Thyroid gland (tissue), 4 donors: Measurements from ENCODE around the gene RXFP2. TPM values are rescaled to one million over a fixed set of nuclear protein-coding genes. Genes with fewer than 3 reads are reported as not detected.

Source experiments
- DNase-seq, 2 donors: peaks; one replicate each; pipeline ENCODE4 v3.0.0-alpha.2; 2019
- H3K27ac ChIP-seq, 3 donors: fragments of 200-600 bp; sonication (generic); 1 replicate in 2 of 3; 2 replicates in 1 of 3; pipeline ENCODE4 v1.5.1; 2016 to 2019; ENCODE audit warnings: mild to moderate bottlenecking in 1 of 3, moderate library complexity in 1 of 3
- H3K27me3 ChIP-seq: fragments of 200-600 bp; sonication (generic); one replicate; pipeline ENCODE4 v1.5.1; 2019
- H3K36me3 ChIP-seq, 2 donors: fragments of 200-600 bp; sonication (generic); one replicate each; pipeline ENCODE4 v1.5.1; 2016 to 2019
- H3K4me1 ChIP-seq, 2 donors: fragments of 200-600 bp; sonication (generic); one replicate each; pipeline ENCODE4 v1.5.1; 2017 to 2019
- H3K4me3 ChIP-seq, 3 donors: fragments of 200-600 bp; sonication (generic); replicated peaks in 1 of 3; 1 replicate in 2 of 3; 2 replicates in 1 of 3; pipeline ENCODE4 v1.5.1; 2016; ENCODE audit warnings: mild to moderate bottlenecking in 1 of 3
- H3K9me3 ChIP-seq: fragments of 200-600 bp; sonication (generic); one replicate; pipeline ENCODE4 v1.5.1; 2017
- CTCF ChIP-seq, 6 experiments: fragments of 200-600 bp in 3 of 6; fragments of 450-650 bp in 3 of 6; sonication (generic) in 3 of 6; IDR thresholded peaks; one replicate each; pipeline ENCODE4 v1.5.1; 2016 to 2019; ENCODE audit warnings: antibody characterized with exemption in 6 of 6, mild to moderate bottlenecking in 2 of 6, inconsistent platforms in 1 of 6, moderate library complexity in 1 of 6
- POLR2A ChIP-seq, 2 donors: fragments of 450-650 bp; IDR thresholded peaks; one replicate each; pipeline ENCODE4 v1.6.1; 2017; ENCODE audit warnings: antibody characterized with exemption in 2 of 2, mild to moderate bottlenecking in 2 of 2, moderate library complexity in 1 of 2
- WGBS, 2 donors: methylation state at CpG; one replicate each; pipeline ENCODE4 v1.1.5; 2017; 5-methylcytosine and 5-hydroxymethylcytosine counted together
- intact Hi-C: fragments of 100-400 bp; cut with DNase I; formaldehyde crosslinking; loops from one replicate; pipeline ENCODE4 v1.15.1; 2023
- total RNA-seq, 4 donors: library from RNA; depleted of rRNA; stranded (reverse); fragments of >200 nt; gene quantifications; one replicate each; pipeline ENCODE4 v1.2.3, GENCODE V29; 2016

Gene RXFP2
- total RNA-seq, 4 donors from 2014 or later: 0.24 to 0.67 TPM; not detected in 2

- H3K27me3 ChIP-seq: no peaks in the 10 kb centered on the region
- no peak overlapping the region for H3K4me3 ChIP-seq
- intact Hi-C loops: no loop called here
- H3K4me1 ChIP-seq: peaks cover 6 to 11% of the 10 kb centered on the region in 2 donors
- no peaks in the 10 kb centered on the region for H3K9me3 ChIP-seq
- WGBS, 2 donors: 78 to 86% methylated on average over 2 of the region's 2 CpGs
- H3K27ac ChIP-seq: no peak overlapping the region
- no peaks in the 10 kb centered on the region for H3K36me3 ChIP-seq
- TF ChIP-seq POLR2A (IDR thresholded peaks at IDR 0.05): no peak
- TF ChIP-seq CTCF (IDR thresholded peaks at IDR 0.05): no peak
- no peak for DNase-seq
These were observed 8.6 kb downstream of the RXFP2 start for GRCh38 chr13:31747966-31748365.

- intact Hi-C loops: no loop called here
- H3K27me3 ChIP-seq: no peaks in the 10 kb centered on the region
- no peak overlapping the region for H3K27ac ChIP-seq
- no peak overlapping the region for H3K4me3 ChIP-seq
- TF ChIP-seq CTCF (IDR thresholded peaks at IDR 0.05) (no peak), POLR2A (IDR thresholded peaks at IDR 0.05) (no peak)
- no peaks in the 10 kb centered on the region for H3K9me3 ChIP-seq
- WGBS, 2 donors: 82 to 87% methylated on average over 4 of the region's 4 CpGs
- no peaks in the 10 kb centered on the region for H3K36me3 ChIP-seq
- H3K4me1 ChIP-seq: peaks cover 6 to 11% of the 10 kb centered on the region in 2 donors
- DNase-seq: no peak
These were observed 10.6 kb downstream of the RXFP2 start for GRCh38 chr13:31749929-31750328.

GRCh38 chr13:31755211-31755610 is 15.9 kb downstream of the RXFP2 start:
- no peaks in the 10 kb centered on the region for H3K27me3 ChIP-seq
- no peaks in the 10 kb centered on the region for H3K36me3 ChIP-seq
- TF ChIP-seq POLR2A (IDR thresholded peaks at IDR 0.05) (no peak), CTCF (IDR thresholded peaks at IDR 0.05) (no peak)
- intact Hi-C loops: no loop called here
- H3K4me1 ChIP-seq: peaks cover 0 to 5% of the 10 kb centered on the region in 2 donors
- no peak overlapping the region for H3K4me3 ChIP-seq
- WGBS, 2 donors: 84 to 86% methylated on average over 6 of the region's 6 CpGs
- H3K27ac ChIP-seq: no peak overlapping the region
- H3K9me3 ChIP-seq: no peaks in the 10 kb centered on the region
- DNase-seq: no peak

GRCh38 chr13:31755803-31756212 is 16.5 kb downstream of the RXFP2 start:
- peaks cover 0 to 5% of the 10 kb centered on the region in 2 donors for H3K4me1 ChIP-seq

GRCh38 chr13:31756346-31756745 is 17.0 kb downstream of the RXFP2 start:
- H3K27me3 ChIP-seq: no peaks in the 10 kb centered on the region

More at GRCh38 chr13:31755803-31756212, 16.5 kb downstream of the RXFP2 start:
- intact Hi-C loops: no loop called here
- H3K9me3 ChIP-seq: no peaks in the 10 kb centered on the region
- TF ChIP-seq CTCF (IDR thresholded peaks at IDR 0.05) (no peak), POLR2A (IDR thresholded peaks at IDR 0.05) (no peak)
- DNase-seq: no peak
- H3K27me3 ChIP-seq: no peaks in the 10 kb centered on the region
- H3K27ac ChIP-seq: no peak overlapping the region
- WGBS, 2 donors: 75 to 76% methylated on average over 5 of the region's 5 CpGs
- H3K4me3 ChIP-seq: no peak overlapping the region
- no peaks in the 10 kb centered on the region for H3K36me3 ChIP-seq

More at GRCh38 chr13:31756346-31756745, 17.0 kb downstream of the RXFP2 start:
- Histone ChIP-seq H3K9me3 (no peaks in the 10 kb centered on the region), H3K4me1 (peaks cover 0 to 5% of the 10 kb centered on the region in 2 donors), H3K36me3 (no peaks in the 10 kb centered on the region), H3K4me3 (no peak overlapping the region), H3K27ac (no peak overlapping the region)
- 74 to 86% methylated on average over 4 of the region's 4 CpGs for WGBS, 2 donors
- no peak for DNase-seq
- intact Hi-C loops: no loop called here
- no peak for TF ChIP-seq POLR2A (IDR thresholded peaks at IDR 0.05)
- TF ChIP-seq CTCF (IDR thresholded peaks at IDR 0.05): no peak
